Colonic mucosa (tissue), 4 donors: Measurements from ENCODE around the gene ACTBL2. TPM values are rescaled to one million over a fixed set of nuclear protein-coding genes. Genes with fewer than 3 reads are reported as not detected.

ENCODE experiments used
- DNase-seq: peaks from one replicate; pipeline ENCODE4 v3.0.0-alpha.2; 2020
- H3K27ac ChIP-seq: fragments of 200-600 bp; one replicate; pipeline ENCODE4 v1.8.0; 2021
- H3K27me3 ChIP-seq: fragments of 200-600 bp; one replicate; pipeline ENCODE4 v1.8.0; 2021
- H3K36me3 ChIP-seq: fragments of 200-600 bp; one replicate; pipeline ENCODE4 v1.8.0; 2021
- H3K4me1 ChIP-seq: fragments of 200-600 bp; one replicate; pipeline ENCODE4 v1.8.0; 2021; ENCODE audit warnings: mild to moderate bottlenecking
- H3K4me3 ChIP-seq: fragments of 200-600 bp; one replicate; pipeline ENCODE4 v1.8.0; 2021
- H3K9ac ChIP-seq, 2 donors: one replicate each; pipeline ENCODE4 v1.7.0; 2013; ENCODE audit warnings: control low read depth in 2 of 2, low read depth in 2 of 2, low read length in 2 of 2
- H3K9me3 ChIP-seq: fragments of 200-600 bp; one replicate; pipeline ENCODE4 v1.8.0; 2021
- CTCF ChIP-seq: fragments of 200-600 bp; IDR thresholded peaks from one replicate; pipeline ENCODE4 v1.8.0; 2022; ENCODE audit warnings: antibody characterized with exemption, mild to moderate bottlenecking
- intact Hi-C: fragments of 100-400 bp; cut with DNase I; formaldehyde crosslinking; loops from one replicate; pipeline ENCODE4 v1.14.1; 2022
- total RNA-seq, 2 donors: library from RNA; stranded (reverse); fragmentation: NEBNext Ultra II Directional in 1 of 2; extraction: Animal tissue kit (Norgen Biotek cat#: 25700) in 1 of 2; gene quantifications; one replicate each; pipeline ENCODE4 v1.2.1, GENCODE V29; 2021
- donor health status: healthy.
- donor health status: DM: no; HTN: no; CAD: no.
- donor health status: DM: no; HTN: no; CAD: no.

ACTBL2 gene
- total RNA-seq, 2 donors from 2014 or later = not detected

- Histone ChIP-seq H3K9ac (no peak overlapping the region), H3K27me3 (no peaks in the 10 kb centered on the region), H3K36me3 (no peaks in the 10 kb centered on the region), H3K9me3 (no peaks in the 10 kb centered on the region), H3K4me3 (no peak overlapping the region), H3K4me1 (no peaks in the 10 kb centered on the region), H3K27ac (no peak overlapping the region)
- TF ChIP-seq CTCF = no peak
- no peak for DNase-seq
- intact Hi-C loops = no loop called here
These were observed 36.9 kb downstream of the ACTBL2 start for GRCh38 chr5:57445705-57446037.

- no peak for DNase-seq
- no peak overlapping the region for H3K9ac ChIP-seq
- intact Hi-C loops = no loop called here
These were observed 37.5 kb downstream of the ACTBL2 start for GRCh38 chr5:57445006-57445704.

GRCh38 chr5:57442080-57442839 lies 40.4 kb downstream of the ACTBL2 start:
- DNase-seq = no peak
- Histone ChIP-seq H3K27ac (no peak overlapping the region), H3K27me3 (no peaks in the 10 kb centered on the region), H3K36me3 (no peaks in the 10 kb centered on the region), H3K9me3 (no peaks in the 10 kb centered on the region), H3K4me1 (no peaks in the 10 kb centered on the region), H3K4me3 (no peak overlapping the region), H3K9ac (no peak overlapping the region)
- TF ChIP-seq CTCF = no peak
- intact Hi-C loops = no loop called here

More at GRCh38 chr5:57445006-57445704, 37.5 kb downstream of the ACTBL2 start:
- Histone ChIP-seq H3K36me3 (no peaks in the 10 kb centered on the region), H3K9me3 (no peaks in the 10 kb centered on the region), H3K27ac (no peak overlapping the region), H3K4me3 (no peak overlapping the region), H3K27me3 (no peaks in the 10 kb centered on the region), H3K4me1 (no peaks in the 10 kb centered on the region)
- no peak for TF ChIP-seq CTCF

- TF ChIP-seq CTCF = no peak
- Histone ChIP-seq H3K4me1 (no peaks in the 10 kb centered on the region), H3K9ac (no peak overlapping the region), H3K27me3 (no peaks in the 10 kb centered on the region), H3K4me3 (no peak overlapping the region), H3K36me3 (no peaks in the 10 kb centered on the region), H3K9me3 (no peaks in the 10 kb centered on the region), H3K27ac (no peak overlapping the region)
- intact Hi-C loops = no loop called here
- DNase-seq = no peak
These were observed 41.1 kb downstream of the ACTBL2 start for GRCh38 chr5:57441557-57441956.

- intact Hi-C loops = no loop called here
- Histone ChIP-seq H3K36me3 (no peaks in the 10 kb centered on the region), H3K9ac (no peak overlapping the region), H3K9me3 (no peaks in the 10 kb centered on the region), H3K27ac (no peak overlapping the region), H3K4me1 (no peaks in the 10 kb centered on the region), H3K4me3 (no peak overlapping the region), H3K27me3 (no peaks in the 10 kb centered on the region)
- no peak for DNase-seq
- no peak for TF ChIP-seq CTCF
These were observed 43.0 kb downstream of the ACTBL2 start for GRCh38 chr5:57439601-57440000.
